Neural progenitor cell (in vitro differentiated cells): Measurements from ENCODE around the gene SLC25A13.

Experiments used
- CTCF ChIP-seq: fragments of 200-600 bp; sonication (generic); IDR thresholded peaks from 2 replicates; pipeline ENCODE4 v1.5.1; 2017; ENCODE audit warnings: antibody characterized with exemption, mild to moderate bottlenecking
- EZH2 ChIP-seq: fragments of 200-600 bp; sonication (generic); IDR thresholded peaks from 2 replicates; pipeline ENCODE4 v1.6.1; 2017; ENCODE audit warnings: antibody characterized with exemption, mild to moderate bottlenecking, moderate library complexity
- EZH2phosphoT487 ChIP-seq: fragments of 200-600 bp; sonication (generic); IDR thresholded peaks from 2 replicates; pipeline ENCODE4 v1.6.1; 2017; ENCODE audit warnings: antibody characterized with exemption

- TF ChIP-seq CTCF (no peak), EZH2 (no peak), EZH2phosphoT487 (no peak)
Observed at GRCh38 chr7:96337519-96337918, 15.6 kb upstream of the SLC25A13 start.
